ENCODE results near the gene CBFA2T3. TPM values are rescaled to one million over a fixed set of nuclear protein-coding genes. Genes with fewer than 3 reads are reported as not detected.
"Not testable (repeated sequence)": the region's sequence is repeated elsewhere in the genome, so short reads cannot be mapped to it uniquely, and the experiment has no call there.

Gene CBFA2T3
- total and polyA plus RNA-seq, 4 donors: 0.18 to 9.4 (median 2.7) TPM

GRCh38 chr16:88901718-88902337, 75.2 kb downstream of the CBFA2T3 start:
- no peak for ATAC-seq (ENCODE audit: low FRiP score)
- Histone ChIP-seq H3K4me3 (ENCODE audit: low read length in 2 of 2) (no peak overlapping the region), H3K9me3 (ENCODE audit: control insufficient read depth, low read length) (no peaks in the 10 kb centered on the region), H3K27ac (ENCODE audit: low read depth in 1 of 2, low read length in 2 of 2) (no peak overlapping the region), H3K4me1 (ENCODE audit: control insufficient read depth in 1 of 2, insufficient read depth in 2 of 2, low read length in 2 of 2) (no peaks in the 10 kb centered on the region), H3K36me3 (ENCODE audit: control insufficient read depth in 1 of 2, insufficient read depth in 2 of 2, low read length in 1 of 2) (no peaks in the 10 kb centered on the region), H3K27me3 (ENCODE audit: control insufficient read depth in 1 of 2, insufficient read depth in 2 of 2, low read length in 1 of 2) (no peaks in the 10 kb centered on the region)
- 85 to 90% methylated on average over 26 of the region's 26 CpGs for WGBS, 2 donors
- intact Hi-C loops (cut with DNase I): no loop called here
- DNase-seq: no peak

DNA sequence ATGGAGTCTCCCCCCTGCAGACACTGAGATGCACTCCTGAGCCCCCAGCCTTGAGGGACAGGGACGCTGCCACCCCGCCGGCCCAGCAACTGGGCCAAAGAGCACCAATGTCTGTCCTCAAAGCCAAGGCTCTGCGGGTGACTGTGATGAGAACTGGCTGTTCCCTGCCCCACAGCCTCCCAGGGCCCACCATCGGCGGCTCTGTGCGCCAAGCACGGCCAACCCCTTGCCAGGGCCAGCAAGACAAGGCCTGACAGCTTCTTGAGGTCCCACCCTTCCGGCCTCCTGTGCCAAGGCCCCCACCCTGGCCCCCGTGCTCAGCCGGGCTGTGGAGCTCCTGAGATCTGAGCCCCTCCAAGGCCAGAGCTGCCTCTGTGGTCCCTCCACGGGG, 76.3 kb downstream of the CBFA2T3 start:
- H3K4me1 ChIP-seq (ENCODE audit: control insufficient read depth in 1 of 2, insufficient read depth in 2 of 2, low read length in 2 of 2): no peaks in the 10 kb centered on the region
- WGBS, 2 donors: 91 to 93% methylated on average over 12 of the region's 12 CpGs
- DNase-seq (no peak), ATAC-seq (ENCODE audit: low FRiP score) (no peak)
- H3K4me3 ChIP-seq (ENCODE audit: low read length in 2 of 2): no peak overlapping the region
- no peaks in the 10 kb centered on the region for H3K27me3 ChIP-seq (ENCODE audit: control insufficient read depth in 1 of 2, insufficient read depth in 2 of 2, low read length in 1 of 2)
- no peaks in the 10 kb centered on the region for H3K9me3 ChIP-seq (ENCODE audit: control insufficient read depth, low read length)
- no peaks in the 10 kb centered on the region for H3K36me3 ChIP-seq (ENCODE audit: control insufficient read depth in 1 of 2, insufficient read depth in 2 of 2, low read length in 1 of 2)
- intact Hi-C loops (cut with DNase I): no loop called here
- H3K27ac ChIP-seq (ENCODE audit: low read depth in 1 of 2, low read length in 2 of 2): no peak overlapping the region

- Histone ChIP-seq H3K27ac (ENCODE audit: low read depth in 1 of 2, low read length in 2 of 2) (no peak overlapping the region), H3K27me3 (ENCODE audit: control insufficient read depth in 1 of 2, insufficient read depth in 2 of 2, low read length in 1 of 2) (no peaks in the 10 kb centered on the region), H3K4me1 (ENCODE audit: control insufficient read depth in 1 of 2, insufficient read depth in 2 of 2, low read length in 2 of 2) (no peaks in the 10 kb centered on the region), H3K36me3 (ENCODE audit: control insufficient read depth in 1 of 2, insufficient read depth in 2 of 2, low read length in 1 of 2) (no peaks in the 10 kb centered on the region), H3K4me3 (ENCODE audit: low read length in 2 of 2) (no peak overlapping the region), H3K9me3 (ENCODE audit: control insufficient read depth, low read length) (no peaks in the 10 kb centered on the region)
- DNase-seq (no peak), ATAC-seq (ENCODE audit: low FRiP score) (no peak)
- intact Hi-C loops (cut with DNase I): no loop called here
- 86 to 88% methylated on average over 41 of the region's 41 CpGs for WGBS, 2 donors
These were observed 76.9 kb downstream of the CBFA2T3 start for GRCh38 chr16:88899901-88900661.

- H3K36me3 ChIP-seq (ENCODE audit: control insufficient read depth in 1 of 2, insufficient read depth in 2 of 2, low read length in 1 of 2): no peaks in the 10 kb centered on the region
- H3K4me3 ChIP-seq (ENCODE audit: low read length in 2 of 2): no peak overlapping the region
- no peaks in the 10 kb centered on the region for H3K27me3 ChIP-seq (ENCODE audit: control insufficient read depth in 1 of 2, insufficient read depth in 2 of 2, low read length in 1 of 2)
- 90 to 91% methylated on average over 34 of the region's 34 CpGs for WGBS, 2 donors
- H3K27ac ChIP-seq (ENCODE audit: low read depth in 1 of 2, low read length in 2 of 2): no peak overlapping the region
- DNase-seq: no peak
- H3K4me1 ChIP-seq (ENCODE audit: control insufficient read depth in 1 of 2, insufficient read depth in 2 of 2, low read length in 2 of 2): no peaks in the 10 kb centered on the region
- H3K9me3 ChIP-seq (ENCODE audit: control insufficient read depth, low read length): no peaks in the 10 kb centered on the region
- intact Hi-C loops (cut with DNase I): no loop called here
- no peak for ATAC-seq (ENCODE audit: low FRiP score)
These were observed 79.1 kb downstream of the CBFA2T3 start for GRCh38 chr16:88897696-88898425.

DNA sequence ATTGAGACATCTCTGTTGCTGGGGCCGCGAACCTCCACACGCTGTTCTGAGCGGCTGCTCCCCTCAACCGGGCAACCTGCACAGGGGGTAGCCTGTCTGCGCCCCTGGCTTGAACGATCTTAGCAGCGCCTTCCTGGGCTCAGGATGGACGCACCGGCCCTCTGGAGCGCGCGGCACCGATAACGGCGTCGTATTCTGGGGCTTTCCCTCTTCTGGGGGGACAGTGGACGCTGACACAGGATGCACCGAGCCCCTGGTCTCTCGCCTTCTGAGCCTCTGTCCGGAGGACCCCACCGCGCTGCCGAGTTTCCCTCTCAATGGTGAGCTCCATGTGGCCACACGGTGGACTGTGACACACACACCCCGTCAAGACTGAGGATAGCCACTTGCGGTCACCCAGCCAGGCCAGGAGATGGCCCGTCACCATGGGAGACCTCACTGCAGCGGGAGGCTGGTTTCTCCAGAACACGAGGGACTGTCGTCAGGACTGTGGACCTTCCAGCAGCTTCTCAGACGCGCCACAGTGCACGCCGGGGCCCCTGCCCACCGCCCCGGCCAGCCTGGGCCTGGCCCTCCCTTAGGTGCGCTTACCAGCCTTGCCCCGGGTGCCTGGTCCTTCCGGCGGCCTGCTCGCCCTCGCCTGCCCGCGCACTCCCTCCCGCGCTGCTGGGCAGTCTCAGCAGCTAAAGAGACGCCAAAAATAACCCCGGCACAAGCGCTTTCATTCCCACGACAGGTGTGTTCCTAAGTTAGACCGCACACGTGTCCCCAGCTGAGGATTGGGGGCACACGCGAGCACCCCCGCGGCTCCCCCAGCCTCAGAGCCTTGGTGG, 80.6 kb downstream of the CBFA2T3 start:
- H3K36me3 ChIP-seq (ENCODE audit: control insufficient read depth in 1 of 2, insufficient read depth in 2 of 2, low read length in 1 of 2): no peaks in the 10 kb centered on the region
- no peaks in the 10 kb centered on the region for H3K4me1 ChIP-seq (ENCODE audit: control insufficient read depth in 1 of 2, insufficient read depth in 2 of 2, low read length in 2 of 2)
- H3K27me3 ChIP-seq (ENCODE audit: control insufficient read depth in 1 of 2, insufficient read depth in 2 of 2, low read length in 1 of 2): no peaks in the 10 kb centered on the region
- intact Hi-C loops (cut with DNase I): no loop called here
- no peaks in the 10 kb centered on the region for H3K9me3 ChIP-seq (ENCODE audit: control insufficient read depth, low read length)
- DNase-seq: no peak
- WGBS, 2 donors: 89 to 91% methylated on average over 57 of the region's 57 CpGs
- no peak for ATAC-seq (ENCODE audit: low FRiP score)
- no peak overlapping the region for H3K4me3 ChIP-seq (ENCODE audit: low read length in 2 of 2)
- no peak overlapping the region for H3K27ac ChIP-seq (ENCODE audit: low read depth in 1 of 2, low read length in 2 of 2)

DNA sequence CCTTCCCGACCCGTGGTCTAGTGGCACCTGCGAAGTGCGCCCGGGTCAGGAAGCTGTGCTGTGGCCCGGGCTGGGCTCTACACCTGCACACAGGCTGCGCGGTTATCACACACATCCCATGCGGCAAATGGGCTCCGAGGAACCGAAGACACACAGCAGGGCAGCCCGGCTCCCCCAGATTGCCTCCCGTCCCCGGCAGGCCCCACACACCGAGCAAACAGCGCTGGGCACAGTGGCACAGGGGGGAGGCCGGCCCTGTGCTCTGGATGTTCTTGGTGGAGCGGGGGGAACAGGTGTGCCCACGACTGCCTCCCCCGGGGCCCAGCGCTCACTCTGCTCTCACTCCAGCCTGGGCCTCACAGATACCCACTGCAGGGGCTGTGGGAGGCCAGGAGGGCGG, 81.7 kb downstream of the CBFA2T3 start:
- no peak overlapping the region for H3K4me3 ChIP-seq (ENCODE audit: low read length in 2 of 2)
- intact Hi-C loops (cut with DNase I): no loop called here
- H3K27me3 ChIP-seq (ENCODE audit: control insufficient read depth in 1 of 2, insufficient read depth in 2 of 2, low read length in 1 of 2): no peaks in the 10 kb centered on the region
- no peaks in the 10 kb centered on the region for H3K36me3 ChIP-seq (ENCODE audit: control insufficient read depth in 1 of 2, insufficient read depth in 2 of 2, low read length in 1 of 2)
- no peak for DNase-seq
- H3K27ac ChIP-seq (ENCODE audit: low read depth in 1 of 2, low read length in 2 of 2): no peak overlapping the region
- ATAC-seq (ENCODE audit: low FRiP score): no peak
- no peaks in the 10 kb centered on the region for H3K4me1 ChIP-seq (ENCODE audit: control insufficient read depth in 1 of 2, insufficient read depth in 2 of 2, low read length in 2 of 2)
- WGBS, 2 donors: 93% methylated on average over 22 of the region's 22 CpGs
- H3K9me3 ChIP-seq (ENCODE audit: control insufficient read depth, low read length): no peaks in the 10 kb centered on the region

GRCh38 chr16:88894681-88895300, 82.2 kb downstream of the CBFA2T3 start:
- Histone ChIP-seq H3K27ac (ENCODE audit: low read depth in 1 of 2, low read length in 2 of 2) (no peak overlapping the region), H3K36me3 (ENCODE audit: control insufficient read depth in 1 of 2, insufficient read depth in 2 of 2, low read length in 1 of 2) (no peaks in the 10 kb centered on the region), H3K4me1 (ENCODE audit: control insufficient read depth in 1 of 2, insufficient read depth in 2 of 2, low read length in 2 of 2) (no peaks in the 10 kb centered on the region), H3K27me3 (ENCODE audit: control insufficient read depth in 1 of 2, insufficient read depth in 2 of 2, low read length in 1 of 2) (no peaks in the 10 kb centered on the region), H3K4me3 (ENCODE audit: low read length in 2 of 2) (no peak overlapping the region), H3K9me3 (ENCODE audit: control insufficient read depth, low read length) (no peaks in the 10 kb centered on the region)
- DNase-seq (no peak), ATAC-seq (ENCODE audit: low FRiP score) (no peak)
- intact Hi-C loops (cut with DNase I): no loop called here
- 87 to 92% methylated on average over 21 of the region's 21 CpGs for WGBS, 2 donors

DNA sequence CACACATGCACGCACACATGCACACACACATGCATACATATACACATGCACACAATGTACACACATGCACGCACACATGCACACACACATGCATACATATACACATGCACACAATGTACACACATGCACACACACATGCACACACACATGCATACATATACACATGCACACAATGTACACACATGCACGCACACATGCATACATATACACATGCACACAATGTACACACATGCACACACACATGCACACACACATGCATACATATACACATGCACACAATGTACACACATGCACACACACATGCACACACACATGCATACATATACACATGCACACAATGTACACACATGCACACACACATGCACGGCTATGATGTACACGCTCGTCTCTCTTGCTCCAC, 82.7 kb downstream of the CBFA2T3 start:
- ATAC-seq (ENCODE audit: low FRiP score); H3K9me3 ChIP-seq (ENCODE audit: control insufficient read depth, low read length); intact Hi-C loops (cut with DNase I); H3K4me3 ChIP-seq (ENCODE audit: low read length in 2 of 2); DNase-seq; H3K27me3 ChIP-seq (ENCODE audit: control insufficient read depth in 1 of 2, insufficient read depth in 2 of 2, low read length in 1 of 2); H3K27ac ChIP-seq (ENCODE audit: low read depth in 1 of 2, low read length in 2 of 2); H3K36me3 ChIP-seq (ENCODE audit: control insufficient read depth in 1 of 2, insufficient read depth in 2 of 2, low read length in 1 of 2); H3K4me1 ChIP-seq (ENCODE audit: control insufficient read depth in 1 of 2, insufficient read depth in 2 of 2, low read length in 2 of 2): not testable (repeated sequence)
- 69 to 96% methylated on average over 4 to 5 of the region's 6 CpGs for WGBS, 2 donors

Data from aorta (tissue), 5 donors.